ENCODE results near the gene SLC66A1. TPM values are rescaled to one million over a fixed set of nuclear protein-coding genes. Genes with fewer than 3 reads are reported as not detected.
A peak's percentile ranks its signal among the peaks of the same experiment; 100 is the strongest.
"Not testable (repeated sequence)": the region's sequence is repeated elsewhere in the genome, so short reads cannot be mapped to it uniquely, and the experiment has no call there.

The SLC66A1 gene
- total RNA-seq, 4 donors from 2014 or later = 6.8 to 14.3 (median 10.3) TPM

GRCh38 chr1:19284881-19285280 is 27.2 kb upstream of the SLC66A1 start:
- WGBS, 2 donors = 58 to 66% methylated on average over 6 to 8 of the region's 8 CpGs
- Histone ChIP-seq H3K4me3 (no peak overlapping the region), H3K4me1 (peaks cover 0 to 26% (median 4%) of the 10 kb centered on the region in 3 donors), H3K27ac (no peak overlapping the region), H3K9me3 (no peaks in the 10 kb centered on the region), H3K27me3 (no peaks in the 10 kb centered on the region), H3K36me3 (peaks cover 0 to 22% (median 0%) of the 10 kb centered on the region in 3 donors)
- TF ChIP-seq, protein P1, sequence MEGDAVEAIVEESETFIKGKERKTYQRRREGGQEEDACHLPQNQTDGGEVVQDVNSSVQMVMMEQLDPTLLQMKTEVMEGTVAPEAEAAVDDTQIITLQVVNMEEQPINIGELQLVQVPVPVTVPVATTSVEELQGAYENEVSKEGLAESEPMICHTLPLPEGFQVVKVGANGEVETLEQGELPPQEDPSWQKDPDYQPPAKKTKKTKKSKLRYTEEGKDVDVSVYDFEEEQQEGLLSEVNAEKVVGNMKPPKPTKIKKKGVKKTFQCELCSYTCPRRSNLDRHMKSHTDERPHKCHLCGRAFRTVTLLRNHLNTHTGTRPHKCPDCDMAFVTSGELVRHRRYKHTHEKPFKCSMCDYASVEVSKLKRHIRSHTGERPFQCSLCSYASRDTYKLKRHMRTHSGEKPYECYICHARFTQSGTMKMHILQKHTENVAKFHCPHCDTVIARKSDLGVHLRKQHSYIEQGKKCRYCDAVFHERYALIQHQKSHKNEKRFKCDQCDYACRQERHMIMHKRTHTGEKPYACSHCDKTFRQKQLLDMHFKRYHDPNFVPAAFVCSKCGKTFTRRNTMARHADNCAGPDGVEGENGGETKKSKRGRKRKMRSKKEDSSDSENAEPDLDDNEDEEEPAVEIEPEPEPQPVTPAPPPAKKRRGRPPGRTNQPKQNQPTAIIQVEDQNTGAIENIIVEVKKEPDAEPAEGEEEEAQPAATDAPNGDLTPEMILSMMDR (IDR thresholded peaks at IDR 0.05) = no peak
- no peak for TF ChIP-seq POLR2A (IDR thresholded peaks at IDR 0.05)
- no peak for DNase-seq
- intact Hi-C loops (cut with DNase I) = no loop called here

DNA sequence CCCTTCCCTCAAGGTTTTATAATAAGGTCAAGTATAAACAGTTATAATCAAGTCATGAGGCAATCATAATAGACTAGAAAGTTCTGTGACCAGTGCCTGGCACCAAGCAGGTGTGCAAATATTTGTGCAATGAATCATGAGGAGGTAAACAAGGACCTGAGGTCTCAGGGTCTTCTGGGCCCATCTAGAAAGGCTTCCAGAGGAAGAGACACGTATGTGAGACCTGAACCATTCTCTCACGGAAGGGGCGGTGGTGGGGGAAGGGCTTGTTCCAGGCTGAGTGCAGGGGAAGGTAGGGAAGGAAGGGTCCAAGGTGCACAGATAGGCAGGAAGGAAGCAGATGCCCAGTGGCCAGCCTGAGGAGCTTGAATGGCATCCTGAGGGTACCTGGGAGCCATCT is 26.8 kb upstream of the SLC66A1 start:
- Histone ChIP-seq H3K4me1 (peaks cover 0 to 26% (median 4%) of the 10 kb centered on the region in 3 donors), H3K36me3 (peaks cover 0 to 22% (median 0%) of the 10 kb centered on the region in 3 donors)
- H3K27ac ChIP-seq; intact Hi-C loops (cut with DNase I); H3K27me3 ChIP-seq; H3K9me3 ChIP-seq; DNase-seq; H3K4me3 ChIP-seq: not testable (repeated sequence)
- WGBS, 2 donors = 83 to 100% methylated on average over 1 to 2 of the region's 3 CpGs

GRCh38 chr1:19285807-19286206 is 26.3 kb upstream of the SLC66A1 start:
- DNase-seq; H3K4me3 ChIP-seq; H3K27ac ChIP-seq; intact Hi-C loops (cut with DNase I); H3K9me3 ChIP-seq; H3K27me3 ChIP-seq: not testable (repeated sequence)
- Histone ChIP-seq H3K36me3 (peaks cover 0 to 22% (median 0%) of the 10 kb centered on the region in 3 donors), H3K4me1 (peaks cover 0 to 26% (median 4%) of the 10 kb centered on the region in 3 donors)
- 78% methylated on average over 3 of the region's 3 CpGs; no CpG with 5 or more reads in 1 of the 2 donors for WGBS, 2 donors

DNA sequence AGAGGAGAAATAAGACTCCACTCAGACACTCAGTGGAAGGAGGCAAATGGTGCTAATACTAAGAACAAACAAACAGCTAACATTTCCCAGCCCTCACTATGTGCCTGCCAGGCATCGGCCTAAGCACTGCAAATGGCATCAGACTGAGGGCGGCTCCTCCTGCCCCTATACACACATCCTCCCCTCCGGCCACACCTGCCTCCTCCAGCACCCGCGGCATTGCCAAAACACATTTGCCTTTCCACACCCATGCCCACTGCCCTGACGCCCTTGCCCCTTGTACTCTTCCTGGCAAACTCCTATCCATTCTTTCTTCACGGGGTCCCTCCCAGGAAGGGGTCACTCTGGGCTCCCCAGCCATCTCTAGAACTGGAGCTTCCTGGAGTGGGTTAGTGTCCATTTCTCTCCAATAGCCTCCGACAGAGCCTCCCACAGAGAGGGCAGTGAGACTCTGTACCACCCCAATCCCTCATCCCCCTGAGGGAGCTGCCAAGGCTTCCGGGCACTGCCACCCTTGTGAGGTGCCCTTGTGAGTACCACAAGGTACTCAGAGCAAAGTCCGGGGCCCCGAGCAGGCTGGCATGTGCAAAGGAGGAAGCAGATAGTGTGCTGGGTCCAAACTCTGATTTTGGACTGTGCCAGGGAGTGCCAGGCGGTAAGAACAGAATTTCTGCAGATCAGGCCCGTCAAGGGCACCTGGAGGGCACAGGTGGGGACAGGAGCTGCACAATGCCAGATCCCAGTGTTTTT is 24.5 kb upstream of the SLC66A1 start:
- H3K4me1 ChIP-seq = peaks cover 0 to 20% (median 4%) of the 10 kb centered on the region in 3 donors
- no peak overlapping the region for H3K4me3 ChIP-seq
- DNase-seq = no peak
- TF ChIP-seq POLR2A (IDR thresholded peaks at IDR 0.05) = no peak
- TF ChIP-seq, protein P1 (IDR thresholded peaks at IDR 0.05) = no peak
- H3K9me3 ChIP-seq = no peaks in the 10 kb centered on the region
- intact Hi-C loops (cut with DNase I) = no loop called here
- WGBS, 2 donors = 94 to 95% methylated on average over 10 to 11 of the region's 13 CpGs
- H3K36me3 ChIP-seq = peaks cover 0 to 17% (median 0%) of the 10 kb centered on the region in 3 donors
- H3K27me3 ChIP-seq = no peaks in the 10 kb centered on the region
- H3K27ac ChIP-seq = no peak overlapping the region

- DNase-seq; intact Hi-C loops (cut with DNase I); H3K27me3 ChIP-seq; H3K9me3 ChIP-seq: not testable (repeated sequence)
- Histone ChIP-seq H3K36me3 (peaks cover 0 to 14% (median 0%) of the 10 kb centered on the region in 3 donors), H3K4me3 (peak within 1 kb of the TSS; percentile 39 to 64 (median 51)), H3K27ac (peak within 1 kb of the TSS in 3 of 4 donors; percentile 7 to 55 (median 18)), H3K4me1 (peaks cover 0 to 20% (median 4%) of the 10 kb centered on the region in 3 donors)
- WGBS, 2 donors = 21 to 50% methylated on average over 7 to 17 of the region's 82 CpGs
Measured at GRCh38 chr1:19288324-19289241, 23.5 kb upstream of the SLC66A1 start, which contains the start of gene AKR7A3. TSS of gene AKR7A3 (minus strand) at chr1:19288770. CDS start at chr1:19288709, 61 bp downstream.

DNA sequence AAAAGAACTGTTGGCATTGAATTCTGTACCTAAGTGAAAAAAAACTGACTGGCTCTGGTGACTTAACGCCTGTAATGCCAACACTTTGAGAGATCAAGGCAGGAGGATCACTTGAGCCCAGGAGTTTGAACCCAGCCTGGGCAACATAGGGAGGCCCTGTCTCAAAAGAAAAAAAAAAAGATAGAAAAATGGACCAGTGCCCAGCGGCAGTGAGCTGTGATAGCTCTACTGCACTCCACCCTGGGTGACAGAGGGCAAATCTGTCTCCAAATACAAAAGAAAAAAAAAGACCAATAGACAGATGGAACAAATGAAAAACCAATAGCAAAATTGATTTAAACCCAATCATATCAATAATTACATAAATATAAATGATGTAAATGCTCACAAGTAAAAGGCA is 22.9 kb upstream of the SLC66A1 start:
- Histone ChIP-seq H3K4me1 (peaks cover 0 to 20% (median 4%) of the 10 kb centered on the region in 3 donors), H3K9me3 (peaks cover 0 to 5% (median under 1%) of the 10 kb centered on the region in 3 donors), H3K27me3 (no peaks in the 10 kb centered on the region), H3K27ac (peak overlapping the region in 2 of 4 donors; percentile 7 to 55), H3K36me3 (peaks cover 0 to 10% (median 0%) of the 10 kb centered on the region in 3 donors), H3K4me3 (peak overlapping the region; percentile 39 to 64 (median 51))
- DNase-seq = no peak
- intact Hi-C loops (cut with DNase I) = no loop called here
- 30 to 47% methylated on average over 2 of the region's 2 CpGs for WGBS, 2 donors
- no peak for TF ChIP-seq POLR2A (IDR thresholded peaks at IDR 0.05)
- TF ChIP-seq, protein P1 (IDR thresholded peaks at IDR 0.05) = no peak
